ELF-1 (cell line): ENCODE results near the gene GOLGA6L26.
"Not testable (repeated sequence)": the region's sequence is repeated elsewhere in the genome, so short reads cannot be mapped to it uniquely, and the experiment has no call there.

Experiments used
- DNase-seq: peaks from one replicate; pipeline ENCODE4 v3.0.0-alpha.2; 2016; ENCODE audit warnings: low read depth, low spot score

GOLGA6L26 gene, protein sequence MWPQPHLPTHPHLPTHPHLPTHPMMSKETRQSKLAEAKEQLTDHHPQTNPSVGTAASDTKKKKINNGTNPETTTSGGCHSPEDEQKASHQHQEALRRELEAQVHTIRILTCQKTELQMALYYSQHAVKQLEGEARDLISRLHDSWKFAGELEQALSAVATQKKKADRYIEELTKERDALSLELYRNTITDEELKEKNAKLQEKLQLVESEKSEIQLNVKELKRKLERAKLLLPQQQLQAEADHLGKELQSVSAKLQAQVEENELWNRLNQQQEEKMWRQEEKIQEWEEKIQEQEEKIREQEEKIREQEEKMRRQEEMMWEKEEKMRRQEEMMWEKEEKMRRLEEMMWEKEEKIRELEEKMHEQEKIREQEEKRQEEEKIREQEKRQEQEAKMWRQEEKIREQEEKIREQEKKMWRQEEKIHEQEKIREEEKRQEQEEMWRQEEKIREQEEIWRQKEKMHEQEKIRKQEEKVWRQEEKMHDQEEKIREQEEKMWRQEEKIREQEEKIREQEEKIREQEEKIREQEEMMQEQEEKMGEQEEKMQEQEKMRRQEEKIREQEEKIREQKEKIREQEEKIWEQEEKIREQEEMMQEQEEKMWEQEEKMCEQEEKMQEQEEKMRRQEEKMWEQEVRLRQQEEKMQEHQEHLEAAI

DNA sequence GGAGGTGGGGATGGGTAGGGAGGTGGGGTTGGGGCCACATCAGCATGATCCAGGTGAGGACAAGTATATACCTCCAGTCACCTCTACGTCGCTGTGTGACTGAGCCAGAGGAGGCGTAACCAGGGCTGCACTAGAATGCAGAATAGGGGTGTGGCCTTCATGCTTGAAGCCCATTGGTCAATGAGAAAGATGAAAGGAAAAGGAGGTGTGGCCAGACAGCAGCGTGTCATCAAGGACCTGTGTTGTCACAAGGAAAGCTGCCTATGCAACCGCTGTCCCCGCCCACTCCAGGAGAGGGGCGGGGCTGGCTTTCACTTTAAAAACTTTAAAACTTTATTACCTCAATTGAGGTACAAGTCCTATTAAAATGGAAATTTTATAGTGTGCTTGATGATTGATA is at the start of gene GOLGA6L26:
Gene GOLGA6L26 (minus strand): TSS at position 101 of the 400 bp plus-strand sequence. CDS start 61 bp downstream, at position 40.
- DNase-seq = not testable (repeated sequence)

DNA sequence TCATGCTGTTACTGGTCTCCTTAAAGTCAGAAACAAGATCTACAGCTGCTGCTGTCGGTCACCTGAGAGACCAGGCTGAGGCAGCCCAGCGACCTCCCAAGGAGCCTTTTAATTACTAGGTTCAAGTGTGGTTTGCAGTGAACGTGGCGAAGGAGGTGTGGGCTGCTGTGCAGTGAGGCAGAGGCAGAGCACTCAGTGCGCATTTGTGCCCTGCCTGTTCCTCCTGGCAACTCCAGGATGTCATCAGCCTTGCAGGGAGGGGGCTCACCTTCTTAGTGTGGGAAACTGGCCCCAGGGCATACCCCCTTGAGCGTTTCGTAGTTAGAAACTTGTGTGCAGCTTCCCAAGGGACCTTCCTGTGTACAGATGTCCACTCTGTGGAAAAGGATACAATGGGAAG is 47.2 kb upstream of the GOLGA6L26 start:
- not testable (repeated sequence) for DNase-seq

DNA sequence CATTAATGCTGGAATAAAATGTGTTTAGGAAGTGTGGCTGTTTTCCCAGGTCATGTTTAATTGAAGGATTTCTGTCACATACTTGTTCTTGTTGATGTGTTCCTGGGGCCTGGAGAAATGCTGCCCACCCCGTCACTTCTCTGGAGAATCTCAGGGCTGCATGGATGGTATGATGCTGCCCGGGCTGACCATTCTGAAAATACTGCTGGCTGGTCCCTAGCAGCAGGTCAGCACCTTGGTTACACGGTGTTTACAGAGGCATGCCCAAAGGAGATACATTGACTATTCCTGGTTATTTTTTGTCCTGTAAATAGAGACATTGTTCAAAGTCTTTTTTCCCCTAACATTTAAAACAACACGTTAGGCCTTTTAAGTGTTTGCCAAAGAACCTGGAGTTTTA is 46.7 kb upstream of the GOLGA6L26 start:
- DNase-seq = not testable (repeated sequence)

DNA sequence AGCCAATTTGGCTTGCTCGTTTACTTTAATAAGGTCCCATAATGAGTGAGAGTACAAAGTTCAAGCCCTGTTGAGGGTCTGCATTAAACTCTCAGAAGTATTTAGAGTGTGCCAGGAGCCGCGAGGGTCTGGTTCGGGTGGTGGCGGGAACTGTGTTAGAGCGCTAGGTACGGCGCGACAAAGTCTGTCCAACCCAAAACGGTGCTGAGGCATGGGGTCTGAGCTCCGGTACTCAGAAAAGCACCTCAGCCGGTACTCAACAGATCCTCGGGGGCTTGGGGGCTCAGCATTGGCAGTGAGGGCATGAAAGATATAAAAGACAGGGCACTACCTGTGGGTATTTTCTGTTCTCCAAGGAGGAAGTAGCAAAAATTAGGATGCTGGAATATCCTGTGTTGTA is 45.0 kb upstream of the GOLGA6L26 start:
- DNase-seq = not testable (repeated sequence)

DNA sequence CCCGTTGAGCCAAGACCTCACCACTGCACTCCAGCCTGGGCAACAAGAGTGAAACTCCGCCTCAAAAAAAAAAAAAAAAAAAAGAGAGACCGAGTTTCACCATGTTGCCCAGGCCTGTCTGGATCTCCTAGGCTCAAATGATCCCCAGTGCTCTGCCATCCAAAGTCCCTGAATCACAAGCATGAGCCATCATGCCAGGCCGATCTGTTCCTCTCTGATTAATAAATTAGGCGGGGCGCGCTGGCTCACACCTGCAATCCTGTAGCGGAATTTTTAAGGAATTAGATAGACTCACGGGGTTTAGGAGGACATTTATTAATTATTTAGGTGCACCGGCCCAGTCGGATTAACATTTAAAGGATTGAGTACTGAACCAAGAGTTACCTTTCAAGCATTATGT is 40.2 kb upstream of the GOLGA6L26 start:
- not testable (repeated sequence) for DNase-seq

DNA sequence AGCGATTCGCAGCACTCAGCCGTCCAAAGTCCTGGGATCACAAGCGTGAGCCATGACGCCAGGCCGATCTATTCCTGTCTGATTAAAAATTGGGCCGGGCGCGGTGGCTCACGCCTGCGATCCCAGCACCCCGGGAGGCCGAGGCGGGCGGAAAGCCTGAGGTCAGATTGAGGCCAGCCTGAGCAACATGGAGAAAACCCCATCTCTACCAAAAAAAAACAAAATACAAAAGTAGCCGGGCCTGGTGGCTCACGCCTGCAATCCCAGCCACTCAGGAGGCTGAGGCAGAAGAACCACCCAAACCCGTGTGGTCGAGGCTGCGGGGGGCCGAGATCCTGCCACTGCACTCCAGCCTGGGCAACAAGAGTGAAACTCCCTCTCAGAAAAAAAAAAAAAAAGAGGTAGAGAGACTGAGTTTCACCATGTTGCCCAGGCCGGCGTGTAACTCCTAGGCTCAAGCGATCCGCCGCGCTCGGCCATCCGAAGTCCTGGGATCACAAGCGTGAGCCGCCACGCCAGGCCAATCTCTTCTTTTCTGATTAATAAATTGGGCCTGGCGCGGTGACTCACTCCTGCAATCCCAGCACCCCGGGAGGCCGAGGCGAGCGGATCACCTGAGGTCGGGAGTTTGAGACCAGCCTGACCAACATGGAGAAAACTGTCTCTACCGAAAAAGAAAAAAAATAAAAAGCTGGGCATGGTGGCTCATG is 39.0 kb upstream of the GOLGA6L26 start:
- DNase-seq = not testable (repeated sequence)

DNA sequence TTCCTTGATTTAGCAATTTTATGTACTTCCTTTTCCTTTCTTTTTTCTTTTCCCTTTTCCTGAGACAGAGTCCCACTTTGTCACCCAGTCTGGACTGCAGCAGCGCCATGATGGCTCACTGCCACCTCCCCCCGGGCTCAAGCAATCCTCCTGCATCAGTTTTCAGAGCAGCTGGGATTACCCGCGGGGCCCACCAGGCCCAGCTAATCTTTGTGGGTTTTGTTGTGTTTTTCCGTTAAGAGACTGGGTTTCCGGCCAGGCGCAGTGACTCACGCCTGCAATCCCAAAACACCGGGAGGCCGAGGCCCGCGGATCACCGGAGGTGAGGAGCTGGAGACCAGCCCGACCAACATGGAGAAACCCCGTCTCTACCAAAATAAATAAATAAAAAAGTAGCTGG is 38.3 kb upstream of the GOLGA6L26 start:
- peak; percentile 86 for DNase-seq

DNA sequence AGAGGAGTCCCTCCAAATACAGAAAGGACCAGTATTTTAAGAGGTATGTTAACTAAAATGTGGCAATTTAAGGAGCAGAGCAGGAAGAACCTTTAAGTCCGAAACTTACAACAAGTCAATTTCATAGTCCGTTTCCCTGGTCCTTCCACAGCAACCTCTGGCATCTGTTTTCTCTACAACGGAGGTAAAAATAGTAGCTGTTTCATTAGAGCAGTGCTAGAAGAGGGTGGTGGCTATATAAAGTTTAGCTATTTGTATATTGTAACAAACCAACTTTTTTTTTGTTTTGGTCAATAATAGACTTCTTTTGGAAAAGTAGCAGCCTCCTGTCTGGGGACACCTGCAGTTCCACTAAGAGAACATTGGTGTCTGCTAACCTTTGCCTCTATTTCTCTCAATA is 37.9 kb upstream of the GOLGA6L26 start:
- not testable (repeated sequence) for DNase-seq

DNA sequence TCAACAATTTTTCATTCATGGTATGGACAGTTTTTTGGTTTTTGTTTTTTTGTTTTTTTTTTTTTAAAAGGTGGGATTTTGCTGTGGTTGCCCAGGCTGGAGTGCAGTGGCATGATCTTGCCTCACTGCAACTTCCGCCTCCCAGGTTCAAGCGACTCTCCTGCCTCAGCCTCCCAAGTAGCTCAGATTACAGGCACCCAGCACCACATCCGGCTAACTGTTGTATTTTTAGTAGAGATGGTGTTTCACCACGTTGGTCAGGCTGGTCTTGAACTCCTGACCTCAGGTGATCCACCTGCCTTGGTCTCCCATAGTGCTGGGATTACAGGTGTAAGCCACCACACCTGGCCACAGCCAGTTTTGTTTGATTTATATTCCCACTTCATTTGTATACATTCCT is 37.1 kb upstream of the GOLGA6L26 start:
- DNase-seq = not testable (repeated sequence)

DNA sequence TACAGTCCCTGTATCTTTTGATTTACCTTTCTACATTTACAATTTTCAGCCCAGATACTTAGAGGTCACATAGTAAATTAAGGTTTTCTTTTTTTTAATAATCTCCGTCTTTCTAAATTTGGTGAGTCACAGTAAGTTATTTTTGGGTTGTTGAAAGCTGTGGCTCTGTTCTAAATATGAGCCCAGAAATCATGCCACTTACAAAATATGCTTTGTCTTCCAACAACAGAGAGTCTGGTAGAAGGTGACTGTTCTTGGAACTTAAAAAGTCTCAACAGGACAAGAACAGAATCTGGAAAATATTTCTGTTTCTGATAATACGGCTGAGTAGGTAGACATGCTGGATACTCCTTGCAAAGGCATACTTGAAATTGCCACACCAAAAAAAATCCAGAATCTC is 36.6 kb upstream of the GOLGA6L26 start:
- DNase-seq = no peak

DNA sequence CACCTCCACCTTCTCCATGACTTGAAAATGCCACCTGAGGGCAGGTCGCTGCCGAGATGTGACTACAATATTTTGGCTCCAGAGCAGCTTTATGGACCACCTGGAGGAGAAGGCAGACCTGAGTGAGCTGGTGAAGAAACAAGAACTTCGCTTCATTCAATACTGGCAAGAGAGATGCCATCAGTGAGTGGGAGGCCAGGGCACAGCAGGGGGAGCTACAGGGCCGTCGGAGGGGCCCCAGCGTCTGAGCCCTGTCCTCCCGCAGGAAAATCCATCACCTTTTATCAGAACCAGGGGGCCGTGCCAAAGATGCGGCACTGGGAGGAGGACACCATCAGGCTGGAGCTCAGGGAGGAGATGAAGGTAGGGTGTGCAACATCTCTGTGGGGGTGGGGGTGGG is 30.3 kb upstream of the GOLGA6L26 start:
- not testable (repeated sequence) for DNase-seq

DNA sequence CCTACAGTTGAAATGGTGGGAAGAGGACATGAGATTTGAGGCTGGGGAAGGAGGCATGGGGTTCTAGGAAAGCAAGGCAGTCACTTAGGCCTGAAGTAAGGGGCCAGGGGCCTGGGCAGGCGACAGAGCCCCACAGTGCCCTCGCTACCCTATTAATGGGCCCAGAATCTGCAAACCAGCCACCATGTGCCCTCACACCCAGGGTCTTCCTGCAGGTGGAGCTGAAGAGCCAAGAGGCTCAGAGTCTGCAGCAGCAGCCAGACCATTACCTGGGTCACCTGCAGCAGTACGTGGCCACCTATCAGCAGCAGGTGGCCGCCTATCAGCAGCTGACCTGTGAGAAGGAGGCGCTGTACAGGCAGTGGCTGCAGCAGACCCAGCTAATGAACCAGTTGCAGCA is 28.6 kb upstream of the GOLGA6L26 start:
- DNase-seq = not testable (repeated sequence)

DNA sequence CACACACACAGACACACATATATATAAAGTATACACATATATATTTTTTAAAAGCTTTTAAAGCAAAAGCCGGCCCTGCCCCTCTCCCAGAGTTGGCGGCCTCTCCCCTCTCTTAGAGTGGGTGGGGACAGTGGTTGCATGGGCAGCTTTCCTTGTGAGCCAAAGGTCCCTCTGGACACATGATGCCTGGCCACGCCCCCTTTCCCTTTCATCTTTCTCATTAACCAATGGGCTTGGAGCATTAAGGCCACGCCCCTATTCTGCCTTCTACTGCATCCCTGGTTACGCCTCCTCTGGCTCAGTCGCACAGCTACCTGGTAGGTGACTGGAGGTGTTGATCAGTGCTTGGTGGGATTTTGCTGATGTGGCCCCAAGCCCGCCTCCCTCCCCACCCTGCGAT is 20.5 kb upstream of the GOLGA6L26 start, which contains the start of gene GOLGA8S:
Gene GOLGA8S (plus strand): TSS at position 301 of the 400 bp plus-strand sequence. CDS start 62 bp downstream, at position 363.
- not testable (repeated sequence) for DNase-seq

DNA sequence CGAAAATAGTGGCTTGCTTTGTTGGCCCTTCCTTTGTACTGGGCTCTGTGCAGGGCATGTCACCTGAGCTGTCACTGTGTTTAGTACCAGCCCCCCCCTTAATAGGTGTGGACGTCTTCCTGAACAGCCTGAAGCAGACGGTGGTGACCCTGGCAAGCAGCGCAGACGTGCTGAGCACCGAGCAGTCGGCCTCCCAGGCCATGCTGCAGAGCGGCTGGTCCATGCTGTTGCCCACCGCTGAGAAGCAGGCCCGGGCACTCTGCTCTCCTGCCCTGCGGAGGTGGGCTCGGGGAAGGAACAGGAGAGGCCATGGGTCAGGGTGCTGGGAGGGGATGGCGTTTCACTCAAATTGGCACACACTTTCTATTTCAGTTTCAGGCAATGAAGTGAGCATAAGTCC is 22.8 kb downstream of the GOLGA6L26 start:
- DNase-seq = not testable (repeated sequence)

DNA sequence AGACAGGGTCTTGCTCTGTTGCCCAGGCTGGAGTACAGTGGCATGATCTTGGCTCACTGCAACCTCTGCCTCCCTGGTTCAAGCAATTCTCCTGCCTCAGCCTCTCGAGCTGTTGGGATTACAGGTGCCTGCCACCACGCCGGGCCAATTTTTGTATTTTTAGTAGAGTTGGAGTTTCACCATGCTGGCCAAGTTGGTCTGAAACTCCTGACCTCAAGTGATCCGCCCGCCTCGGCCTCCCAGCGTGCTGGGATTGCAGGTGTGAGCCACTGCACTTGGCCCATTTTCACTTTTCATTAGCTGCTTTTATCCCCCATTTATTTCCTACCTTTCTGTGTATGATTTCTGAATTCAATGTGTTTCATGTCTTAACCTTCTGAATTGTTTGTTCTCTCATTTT is 28.1 kb downstream of the GOLGA6L26 start:
- not testable (repeated sequence) for DNase-seq

DNA sequence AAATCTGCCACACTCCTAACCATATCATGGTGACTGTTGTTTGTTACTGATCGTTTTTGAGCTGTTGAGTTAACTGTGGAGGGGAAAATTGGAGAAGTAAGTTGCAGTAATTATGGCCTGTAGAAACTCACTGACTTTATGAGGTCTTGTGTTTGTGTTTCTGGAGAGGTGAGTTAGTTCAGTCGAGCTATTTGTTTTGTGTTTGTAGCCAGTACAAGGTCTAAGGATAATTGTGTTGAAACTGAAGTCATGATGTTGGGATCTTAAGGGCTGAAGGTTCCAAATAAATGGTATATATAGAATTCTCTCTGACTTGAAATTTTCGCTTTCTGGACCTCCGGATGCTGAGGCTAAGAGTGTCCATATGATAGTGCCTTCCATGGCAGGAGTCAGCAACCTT is 29.2 kb downstream of the GOLGA6L26 start:
- not testable (repeated sequence) for DNase-seq

DNA sequence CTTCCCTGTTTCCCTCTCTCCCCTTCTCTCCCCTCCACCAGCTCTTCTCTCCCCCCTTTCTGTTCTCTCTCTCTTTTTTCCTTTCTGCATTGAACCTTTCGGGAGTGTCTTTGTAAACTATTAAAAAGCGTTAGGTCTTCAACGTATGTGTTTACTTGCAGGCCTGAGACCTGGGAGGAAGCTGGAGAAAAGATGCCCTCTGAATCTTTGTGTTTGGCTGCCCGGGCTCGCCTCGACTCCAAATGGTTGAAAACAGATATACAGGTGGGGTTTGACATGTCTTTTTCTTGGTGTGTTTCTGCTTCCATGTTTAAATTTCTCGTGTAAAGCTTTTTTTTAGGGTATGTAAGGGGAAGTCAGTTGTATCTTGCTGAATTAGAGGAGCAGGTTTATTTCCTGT is 29.7 kb downstream of the GOLGA6L26 start:
- not testable (repeated sequence) for DNase-seq

DNA sequence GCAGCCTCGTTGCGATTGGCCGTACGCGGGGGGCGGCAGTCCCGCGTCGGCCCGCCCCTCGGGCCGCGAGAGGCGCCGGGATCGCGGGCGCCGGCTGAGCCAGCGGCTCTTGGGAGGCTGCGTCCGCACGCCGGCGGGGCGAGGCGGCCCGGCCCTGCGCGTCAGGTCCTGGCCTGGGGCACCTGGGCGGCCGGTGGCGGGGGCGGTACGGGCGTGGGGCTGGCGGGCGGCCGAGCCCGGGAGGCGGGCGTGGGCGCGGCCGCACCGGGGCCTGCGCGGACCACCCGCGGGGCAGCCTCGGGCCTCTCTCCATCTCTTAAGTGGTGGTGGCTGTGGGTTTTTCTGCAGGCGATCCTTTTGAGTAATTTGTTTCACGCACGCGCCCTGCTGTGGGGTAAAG is 30.3 kb downstream of the GOLGA6L26 start:
- peak; percentile 9 for DNase-seq

DNA sequence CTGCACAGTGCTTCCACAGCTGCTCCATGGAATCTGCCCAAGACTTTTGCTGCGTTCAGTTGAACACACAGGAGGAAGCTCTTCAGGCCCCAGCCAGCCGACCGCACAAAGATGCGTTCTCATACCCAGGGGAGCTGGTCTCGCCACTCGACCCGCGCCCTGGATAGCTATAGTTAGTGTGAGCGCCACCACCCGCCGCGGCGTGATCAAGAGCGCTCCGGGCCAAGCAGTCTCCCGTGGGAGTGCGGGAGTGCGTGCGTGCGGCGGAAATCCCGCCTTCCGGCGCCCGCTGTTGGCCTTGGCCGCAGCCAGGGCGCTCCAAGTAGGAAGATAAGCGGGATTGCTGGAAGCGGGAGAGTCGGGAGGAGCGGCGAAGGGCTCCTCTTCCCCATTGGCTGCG is 30.8 kb downstream of the GOLGA6L26 start:
- DNase-seq = not testable (repeated sequence)
